Endothelial cell of umbilical vein (primary cell): ENCODE data around the gene RWDD2A.

ENCODE experiments used
- CTCF ChIP-seq, 2 donors: IDR thresholded peaks; 1 replicate in 1 of 2; 2 replicates in 1 of 2; pipeline ENCODE4 v1.5.1; 2011; ENCODE audit warnings: low read length in 2 of 2, mild to moderate bottlenecking in 2 of 2, moderate library complexity in 2 of 2, control low read depth in 1 of 2, inconsistent platforms in 1 of 2, low read depth in 1 of 2; ENCODE audit not compliant: insufficient read depth in 1 of 2; ENCODE audit errors: extremely low read depth in 1 of 2
- EZH2 ChIP-seq: IDR thresholded peaks from 2 replicates; pipeline ENCODE4 v1.6.1; 2012; ENCODE audit warnings: borderline replicate concordance, low read depth, mild to moderate bottlenecking, moderate library complexity, low read length, inconsistent platforms; ENCODE audit not compliant: severe bottlenecking
- JUN ChIP-seq: IDR thresholded peaks from 2 replicates; pipeline ENCODE4 v1.6.1; 2011; ENCODE audit warnings: borderline replicate concordance, low read depth; ENCODE audit not compliant: insufficient read length, insufficient read depth
- POLR2A ChIP-seq: IDR thresholded peaks from 2 replicates; pipeline ENCODE4 v1.6.1; 2012; ENCODE audit warnings: low read depth, mild to moderate bottlenecking, control low read depth, low read length
- POLR2AphosphoS5 ChIP-seq: IDR thresholded peaks from 2 replicates; pipeline ENCODE4 v1.6.1; 2012; ENCODE audit warnings: low read depth, mild to moderate bottlenecking, control low read depth, low read length, moderate library complexity; ENCODE audit not compliant: insufficient read depth
- TF ChIP-seq, protein P1 (sequence below): IDR thresholded peaks from 2 replicates; pipeline ENCODE4 v1.6.1; 2011; ENCODE audit not compliant: insufficient read depth, insufficient read length

GRCh38 chr6:83192456-83192855 lies 701 bp upstream of the RWDD2A start:
- TF ChIP-seq EZH2, result no peak
- no peak for TF ChIP-seq POLR2A
- no peak for TF ChIP-seq JUN
- no peak for TF ChIP-seq CTCF (IDR thresholded peaks at IDR 0.05; ENCODE audit: extremely low read depth in 1 of 2, insufficient read depth in 1 of 2, low read depth in 1 of 2, low read length in 2 of 2)
- TF ChIP-seq POLR2AphosphoS5, result no peak
- TF ChIP-seq, protein P1, sequence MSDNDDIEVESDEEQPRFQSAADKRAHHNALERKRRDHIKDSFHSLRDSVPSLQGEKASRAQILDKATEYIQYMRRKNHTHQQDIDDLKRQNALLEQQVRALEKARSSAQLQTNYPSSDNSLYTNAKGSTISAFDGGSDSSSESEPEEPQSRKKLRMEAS, result no peak
